HAP-1 (cell line): Measurements from ENCODE around the gene RCAN3.
"Not testable (repeated sequence)": the region's sequence is repeated elsewhere in the genome, so short reads cannot be mapped to it uniquely, and the experiment has no call there.

ENCODE experiments used
- DNase-seq, 2 experiments: peaks; one replicate each; pipeline ENCODE4 v3.0.0-alpha.2; 2016 to 2020; ENCODE audit warnings: low spot score in 2 of 2
- H3K27me3 ChIP-seq: fragments of 250-450 bp; sonication (Bioruptor Pico); 2 replicates; pipeline ENCODE4 v1.5.1; 2020; ENCODE audit warnings: low read depth, mild to moderate bottlenecking, moderate library complexity
- H3K36me3 ChIP-seq: fragments of 250-450 bp; sonication (Bioruptor Pico); replicated peaks from 2 replicates; pipeline ENCODE4 v1.5.1; 2020; ENCODE audit warnings: mild to moderate bottlenecking
- H3K4me1 ChIP-seq: fragments of 250-450 bp; sonication (Bioruptor Pico); 2 replicates; pipeline ENCODE4 v1.5.1; 2020; ENCODE audit warnings: mild to moderate bottlenecking
- H3K4me3 ChIP-seq: fragments of 250-450 bp; sonication (Bioruptor Pico); 2 replicates; pipeline ENCODE4 v1.5.1; 2020; ENCODE audit warnings: mild to moderate bottlenecking, moderate library complexity
- H3K9me3 ChIP-seq: fragments of 250-450 bp; sonication (Bioruptor Pico); 2 replicates; pipeline ENCODE4 v1.5.1; 2020; ENCODE audit warnings: mild to moderate bottlenecking, moderate library complexity
- in situ Hi-C: fragments of 300-500 bp; cut with MboI; formaldehyde crosslinking; loops from 3 replicates; pipeline ENCODE4 v1.14.3; 2020; ENCODE audit warnings: low sequenced_read_pairs, inconsistent platforms, mixed read lengths

Gene RCAN3

GRCh38 chr1:24474193-24474592 is 28.4 kb upstream of the RCAN3 start:
- Histone ChIP-seq H3K36me3 (no peaks in the 10 kb centered on the region), H3K4me3 (no peak overlapping the region), H3K27me3 (no peaks in the 10 kb centered on the region), H3K9me3 (no peaks in the 10 kb centered on the region), H3K4me1 (no peaks in the 10 kb centered on the region)
- DNase-seq, result no peak
- in situ Hi-C loops, result no loop called here

GRCh38 chr1:24475700-24476099 is 26.9 kb upstream of the RCAN3 start:
- Histone ChIP-seq H3K27me3 (no peaks in the 10 kb centered on the region), H3K9me3 (no peaks in the 10 kb centered on the region), H3K36me3 (no peaks in the 10 kb centered on the region), H3K4me1 (no peaks in the 10 kb centered on the region), H3K4me3 (no peak overlapping the region)
- no peak for DNase-seq
- in situ Hi-C loops, result no loop called here

DNA sequence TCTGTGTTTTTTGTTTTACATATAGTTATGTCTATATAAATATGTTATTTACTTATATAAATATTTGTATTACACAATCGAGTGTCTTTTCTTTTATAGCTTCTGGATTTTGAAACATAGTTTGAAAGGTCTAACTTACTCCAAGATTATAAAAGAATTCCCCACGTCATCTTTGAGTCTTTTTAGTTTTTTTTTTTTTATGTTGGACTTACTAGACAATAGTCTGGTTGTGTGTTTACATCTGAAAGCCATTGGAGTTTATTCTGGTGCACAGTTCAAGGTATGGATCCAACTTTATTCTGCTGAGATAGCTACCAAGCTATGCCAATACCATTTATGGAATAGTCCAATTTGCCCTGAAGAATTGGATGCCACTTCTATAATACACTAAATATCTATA is 26.1 kb upstream of the RCAN3 start:
- Histone ChIP-seq H3K9me3 (no peaks in the 10 kb centered on the region), H3K36me3 (no peaks in the 10 kb centered on the region), H3K4me1 (no peaks in the 10 kb centered on the region), H3K27me3 (no peaks in the 10 kb centered on the region), H3K4me3 (no peak overlapping the region)
- in situ Hi-C loops, result no loop called here
- DNase-seq, result no peak

- Histone ChIP-seq H3K4me1 (no peaks in the 10 kb centered on the region), H3K4me3 (no peak overlapping the region), H3K9me3 (no peaks in the 10 kb centered on the region), H3K36me3 (no peaks in the 10 kb centered on the region), H3K27me3 (no peaks in the 10 kb centered on the region)
- in situ Hi-C loops, result no loop called here
- DNase-seq, result no peak
Measured at GRCh38 chr1:24477309-24477708, 25.3 kb upstream of the RCAN3 start.

DNA sequence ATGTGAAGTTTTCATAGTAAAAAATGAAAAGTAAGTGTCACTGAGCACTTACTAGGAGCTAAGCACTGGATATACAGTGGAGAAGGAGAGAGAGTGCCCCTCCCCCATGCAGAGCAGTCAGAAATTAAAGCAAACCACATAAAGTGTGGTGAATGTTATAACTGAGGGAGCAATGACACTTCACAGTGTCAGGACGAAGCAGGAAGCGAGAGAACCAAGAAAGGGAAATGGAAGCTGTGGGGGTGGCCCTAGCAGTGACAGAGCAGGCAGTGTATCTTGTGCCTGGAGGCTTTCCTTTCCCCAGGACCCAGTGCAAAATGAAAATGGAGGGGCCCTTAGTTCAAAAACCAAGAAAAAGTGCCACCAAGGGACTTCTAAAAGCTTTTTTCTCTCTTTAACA is 21.5 kb upstream of the RCAN3 start:
- Histone ChIP-seq H3K36me3 (no peaks in the 10 kb centered on the region), H3K9me3 (no peaks in the 10 kb centered on the region), H3K4me3 (no peak overlapping the region), H3K4me1 (no peaks in the 10 kb centered on the region), H3K27me3 (no peaks in the 10 kb centered on the region)
- in situ Hi-C loops, result no loop called here
- no peak for DNase-seq

GRCh38 chr1:24481843-24482610 is 20.6 kb upstream of the RCAN3 start:
- Histone ChIP-seq H3K4me1 (no peaks in the 10 kb centered on the region), H3K27me3 (no peaks in the 10 kb centered on the region), H3K9me3 (no peaks in the 10 kb centered on the region), H3K36me3 (no peaks in the 10 kb centered on the region), H3K4me3 (no peak overlapping the region)
- in situ Hi-C loops, result no loop called here
- DNase-seq, result no peak

DNA sequence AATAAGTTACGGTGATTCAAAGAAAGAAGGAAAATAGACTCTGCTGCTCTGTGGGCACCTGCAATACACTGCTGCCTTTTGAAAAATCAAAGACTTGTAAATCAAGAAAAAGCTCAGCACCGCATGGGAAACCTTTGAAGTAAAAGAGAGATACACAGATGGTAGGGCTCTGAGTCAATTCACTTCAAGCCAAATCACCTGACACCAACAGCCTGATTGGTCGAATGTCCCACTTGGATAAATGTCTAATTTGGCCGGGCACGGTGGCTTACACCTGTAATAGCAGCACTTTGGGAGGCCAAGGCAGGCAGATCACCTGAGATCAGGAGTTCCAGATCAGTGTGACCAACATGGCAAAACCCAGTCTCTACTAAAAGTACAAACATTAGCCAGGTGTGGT is 19.2 kb upstream of the RCAN3 start:
- Histone ChIP-seq H3K36me3 (no peaks in the 10 kb centered on the region), H3K4me3 (no peak overlapping the region), H3K4me1 (no peaks in the 10 kb centered on the region), H3K27me3 (no peaks in the 10 kb centered on the region), H3K9me3 (no peaks in the 10 kb centered on the region)
- in situ Hi-C loops, result no loop called here
- no peak for DNase-seq

GRCh38 chr1:24484199-24484598 is 18.4 kb upstream of the RCAN3 start:
- Histone ChIP-seq H3K4me1 (no peaks in the 10 kb centered on the region), H3K27me3 (no peaks in the 10 kb centered on the region), H3K9me3 (no peaks in the 10 kb centered on the region), H3K4me3 (no peak overlapping the region), H3K36me3 (no peaks in the 10 kb centered on the region)
- no peak for DNase-seq
- in situ Hi-C loops, result no loop called here

GRCh38 chr1:24486331-24487065 is 16.1 kb upstream of the RCAN3 start:
- in situ Hi-C loops, result no loop called here
- no peak for DNase-seq
- peaks cover 2% of the 10 kb centered on the region; the same call in 1 of the 2 replicates for H3K9me3 ChIP-seq

GRCh38 chr1:24487455-24487854 is 15.2 kb upstream of the RCAN3 start:
- Histone ChIP-seq H3K27me3 (no peaks in the 10 kb centered on the region), H3K4me1 (no peaks in the 10 kb centered on the region), H3K4me3 (no peak overlapping the region), H3K36me3 (no peaks in the 10 kb centered on the region), H3K9me3 (peaks cover 2% of the 10 kb centered on the region; the same call in 1 of the 2 replicates)
- in situ Hi-C loops, result no loop called here
- DNase-seq, result no peak

More at GRCh38 chr1:24486331-24487065, 16.1 kb upstream of the RCAN3 start:
- Histone ChIP-seq H3K27me3 (no peaks in the 10 kb centered on the region), H3K4me3 (no peak overlapping the region), H3K4me1 (no peaks in the 10 kb centered on the region), H3K36me3 (no peaks in the 10 kb centered on the region)

DNA sequence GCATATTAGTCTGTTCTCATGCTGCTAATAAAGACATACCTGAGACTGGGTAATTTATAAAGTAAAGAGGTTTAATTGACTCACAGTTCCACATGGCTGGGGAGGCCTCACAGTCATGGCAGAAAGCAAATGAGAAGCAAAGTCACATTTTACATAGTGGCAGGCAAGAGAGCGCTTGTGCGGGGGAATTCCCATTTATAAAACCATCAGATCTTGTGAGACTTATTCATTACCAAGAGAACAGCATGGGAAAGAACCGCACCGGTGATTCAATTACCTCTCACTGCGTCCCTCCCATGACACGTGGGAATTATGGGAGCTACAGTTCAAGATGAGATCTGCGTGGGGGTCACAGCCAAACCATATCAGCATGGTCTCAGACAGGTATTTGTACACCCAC is 14.5 kb upstream of the RCAN3 start:
- H3K27me3 ChIP-seq, H3K4me1 ChIP-seq, H3K9me3 ChIP-seq, DNase-seq, H3K4me3 ChIP-seq, H3K36me3 ChIP-seq, in situ Hi-C loops: not testable (repeated sequence)

- no peak overlapping the region for H3K4me3 ChIP-seq
- in situ Hi-C loops, result no loop called here
Measured at GRCh38 chr1:24489674-24490073, 13.0 kb upstream of the RCAN3 start.

GRCh38 chr1:24490101-24490781 is 12.4 kb upstream of the RCAN3 start:
- Histone ChIP-seq H3K9me3 (peaks cover 2% of the 10 kb centered on the region; the same call in 1 of the 2 replicates), H3K27me3 (no peaks in the 10 kb centered on the region), H3K36me3 (no peaks in the 10 kb centered on the region), H3K4me3 (no peak overlapping the region), H3K4me1 (no peaks in the 10 kb centered on the region)
- DNase-seq, result no peak
- in situ Hi-C loops, result no loop called here

More at GRCh38 chr1:24489674-24490073, 13.0 kb upstream of the RCAN3 start:
- Histone ChIP-seq H3K27me3 (no peaks in the 10 kb centered on the region), H3K4me1 (no peaks in the 10 kb centered on the region), H3K36me3 (no peaks in the 10 kb centered on the region), H3K9me3 (peaks cover 2% of the 10 kb centered on the region; the same call in 1 of the 2 replicates)
- DNase-seq, result no peak
